H9 (cell line): ENCODE measurements around the gene TGM5. TPM values are rescaled to one million over a fixed set of nuclear protein-coding genes. Genes with fewer than 3 reads are reported as not detected.

ENCODE experiments used
- DNase-seq: peaks from one replicate; pipeline ENCODE4 v3.0.0-alpha.2; 2017
- H2AFZ ChIP-seq: one replicate; pipeline ENCODE4 v1.6.1; 2013; ENCODE audit warnings: mild to moderate bottlenecking, low read length, control low read depth, moderate library complexity
- H2AK5ac ChIP-seq: 2 replicates; pipeline ENCODE4 v1.6.1; 2013; ENCODE audit warnings: low read length, control low read depth, mixed read lengths; ENCODE audit not compliant: insufficient read length
- H2BK120ac ChIP-seq: one replicate; pipeline ENCODE4 v1.6.1; 2013; ENCODE audit warnings: low read depth, mild to moderate bottlenecking, low read length, control low read depth, inconsistent platforms; ENCODE audit not compliant: poor library complexity, severe bottlenecking
- H2BK12ac ChIP-seq: 2 replicates; pipeline ENCODE4 v1.6.1; 2013; ENCODE audit warnings: low read length, control low read depth, mixed read lengths, low read depth; ENCODE audit not compliant: insufficient read length
- H2BK15ac ChIP-seq: 2 replicates; pipeline ENCODE4 v1.6.1; 2013; ENCODE audit warnings: low read depth, low read length, control low read depth
- H2BK20ac ChIP-seq: one replicate; pipeline ENCODE4 v1.6.1; 2013; ENCODE audit warnings: low read depth, mild to moderate bottlenecking, low read length, control low read depth, inconsistent platforms; ENCODE audit not compliant: poor library complexity, severe bottlenecking
- H2BK5ac ChIP-seq: 2 replicates; pipeline ENCODE4 v1.6.1; 2013; ENCODE audit warnings: low read length, control low read depth, mixed read lengths; ENCODE audit not compliant: insufficient read length
- H3K14ac ChIP-seq: 2 replicates; pipeline ENCODE4 v1.6.1; 2013; ENCODE audit warnings: low read length, control low read depth; ENCODE audit not compliant: insufficient read depth
- H3K18ac ChIP-seq: 2 replicates; pipeline ENCODE4 v1.6.1; 2013; ENCODE audit warnings: low read depth, mild to moderate bottlenecking, mixed read lengths, low read length, control low read depth; ENCODE audit not compliant: insufficient read length
- H3K23ac ChIP-seq: 2 replicates; pipeline ENCODE4 v1.6.1; 2013; ENCODE audit warnings: low read length, control low read depth, mixed read lengths, low read depth; ENCODE audit not compliant: insufficient read length
- H3K23me2 ChIP-seq: 2 replicates; pipeline ENCODE4 v1.6.1; 2013; ENCODE audit warnings: low read depth, mild to moderate bottlenecking, mixed read lengths, low read length, control low read depth; ENCODE audit not compliant: insufficient read length, poor library complexity, severe bottlenecking
- H3K27ac ChIP-seq: 2 replicates; pipeline ENCODE4 v1.5.1; 2013; ENCODE audit warnings: low read length, control low read depth, mixed read lengths, low read depth; ENCODE audit not compliant: insufficient read length
- H3K27me3 ChIP-seq: 2 replicates; pipeline ENCODE4 v1.6.1; 2013; ENCODE audit warnings: low read length, control low read depth, inconsistent platforms; ENCODE audit not compliant: insufficient read depth
- H3K4ac ChIP-seq: 2 replicates; pipeline ENCODE4 v1.6.1; 2013; ENCODE audit warnings: low read depth, mild to moderate bottlenecking, control low read depth, inconsistent platforms, low read length, moderate library complexity
- H3K4me1 ChIP-seq: 2 replicates; pipeline ENCODE4 v1.6.1; 2013; ENCODE audit warnings: low read length, control low read depth, inconsistent platforms; ENCODE audit not compliant: insufficient read depth
- H3K4me2 ChIP-seq: 2 replicates; pipeline ENCODE4 v1.6.1; 2013; ENCODE audit warnings: low read length, control low read depth, mixed read lengths; ENCODE audit not compliant: insufficient read length, insufficient read depth
- H3K56ac ChIP-seq: 2 replicates; pipeline ENCODE4 v1.6.1; 2013; ENCODE audit warnings: low read depth, mild to moderate bottlenecking, mixed read lengths, low read length, control low read depth; ENCODE audit not compliant: insufficient read length
- H3K79me1 ChIP-seq: 2 replicates; pipeline ENCODE4 v1.6.1; 2013; ENCODE audit warnings: low read depth, mild to moderate bottlenecking, moderate library complexity, low read length, control low read depth, inconsistent platforms; ENCODE audit not compliant: insufficient read depth, poor library complexity, severe bottlenecking
- H3K79me2 ChIP-seq: 2 replicates; pipeline ENCODE4 v1.6.1; 2013; ENCODE audit warnings: low read length, control low read depth, inconsistent platforms; ENCODE audit not compliant: insufficient read depth
- H3K9ac ChIP-seq: 2 replicates; pipeline ENCODE4 v1.6.1; 2013; ENCODE audit warnings: low read length, control low read depth, mixed read lengths; ENCODE audit not compliant: insufficient read length; ENCODE audit errors: extremely low read depth
- H3K9me3 ChIP-seq: one replicate; pipeline ENCODE4 v1.6.1; 2013; ENCODE audit warnings: low read depth, low read length, inconsistent platforms; ENCODE audit not compliant: control insufficient read depth
- H3T11ph ChIP-seq: one replicate; pipeline ENCODE4 v1.6.1; 2013; ENCODE audit warnings: mild to moderate bottlenecking, low read length, control low read depth, inconsistent platforms
- H4K20me1 ChIP-seq: one replicate; pipeline ENCODE4 v1.6.1; 2013; ENCODE audit not compliant: control insufficient read depth, insufficient read length, insufficient read depth
- H4K5ac ChIP-seq: 2 replicates; pipeline ENCODE4 v1.6.1; 2013; ENCODE audit warnings: low read depth, mild to moderate bottlenecking, mixed read lengths, low read length, control low read depth; ENCODE audit not compliant: insufficient read length
- H4K8ac ChIP-seq: replicated peaks from 2 replicates; pipeline ENCODE4 v1.6.1; 2013; ENCODE audit warnings: low read length, control low read depth, mixed read lengths, low read depth; ENCODE audit not compliant: insufficient read length
- H4K91ac ChIP-seq: 2 replicates; pipeline ENCODE4 v1.6.1; 2013; ENCODE audit warnings: low read depth, mild to moderate bottlenecking, moderate library complexity, mixed read lengths, low read length, control low read depth; ENCODE audit not compliant: insufficient read length
- H3K27ac Mint-ChIP-seq, 3 experiments: 2 replicates in 2 of 3; 3 replicates in 1 of 3; pipeline ENCODE4 v1.8.0; 2020 to 2021; ENCODE audit warnings: mixed read lengths in 3 of 3, mild to moderate bottlenecking in 1 of 3, moderate library complexity in 1 of 3
- H3K27me3 Mint-ChIP-seq: 2 replicates; pipeline ENCODE4 v1.8.0; 2021; ENCODE audit warnings: low read depth, mild to moderate bottlenecking, moderate library complexity, mixed read lengths
- H3K36me3 Mint-ChIP-seq, 3 experiments: 2 replicates in 2 of 3; 3 replicates in 1 of 3; pipeline ENCODE4 v1.8.0; 2020 to 2021; ENCODE audit warnings: low read depth in 3 of 3, mixed read lengths in 3 of 3; ENCODE audit not compliant: insufficient read depth in 1 of 3
- H3K4me1 Mint-ChIP-seq, 2 experiments: 2 replicates each; pipeline ENCODE4 v1.8.0; 2020; ENCODE audit warnings: mixed read lengths in 2 of 2
- H3K4me3 Mint-ChIP-seq, 2 experiments: 2 replicates in 1 of 2; 3 replicates in 1 of 2; pipeline ENCODE4 v1.8.0; 2020 to 2021; ENCODE audit warnings: mild to moderate bottlenecking in 2 of 2, mixed read lengths in 2 of 2, moderate library complexity in 1 of 2
- H3K9me3 Mint-ChIP-seq, 2 experiments: 2 replicates in 1 of 2; 3 replicates in 1 of 2; pipeline ENCODE4 v1.8.0; 2020; ENCODE audit warnings: mild to moderate bottlenecking in 2 of 2, mixed read lengths in 2 of 2, moderate library complexity in 1 of 2
- CTCF ChIP-seq: fragments of 200-600 bp; sonication (generic); conservative IDR thresholded peaks from 3 replicates; pipeline ENCODE4 v1.8.0; 2021; ENCODE audit warnings: antibody characterized with exemption, mild to moderate bottlenecking
- WGBS: extraction: QIAGEN DNeasy Blood & Tissue Kit; methylation state at CpG from one replicate; pipeline ENCODE4 v1.1.7; 2013; ENCODE audit warnings: missing lambda C conversion rate, low lambda C conversion rate, mixed read lengths; ENCODE audit not compliant: insufficient read length; ENCODE audit errors: extremely low coverage; 5-methylcytosine and 5-hydroxymethylcytosine counted together
- total RNA-seq: library from RNA; stranded (reverse); gene quantifications from 2 replicates; pipeline ENCODE4 v1.2.1, GENCODE V29; 2021

TGM5 gene
- total RNA-seq, 1 experiment from 2014 or later: not detected

DNA sequence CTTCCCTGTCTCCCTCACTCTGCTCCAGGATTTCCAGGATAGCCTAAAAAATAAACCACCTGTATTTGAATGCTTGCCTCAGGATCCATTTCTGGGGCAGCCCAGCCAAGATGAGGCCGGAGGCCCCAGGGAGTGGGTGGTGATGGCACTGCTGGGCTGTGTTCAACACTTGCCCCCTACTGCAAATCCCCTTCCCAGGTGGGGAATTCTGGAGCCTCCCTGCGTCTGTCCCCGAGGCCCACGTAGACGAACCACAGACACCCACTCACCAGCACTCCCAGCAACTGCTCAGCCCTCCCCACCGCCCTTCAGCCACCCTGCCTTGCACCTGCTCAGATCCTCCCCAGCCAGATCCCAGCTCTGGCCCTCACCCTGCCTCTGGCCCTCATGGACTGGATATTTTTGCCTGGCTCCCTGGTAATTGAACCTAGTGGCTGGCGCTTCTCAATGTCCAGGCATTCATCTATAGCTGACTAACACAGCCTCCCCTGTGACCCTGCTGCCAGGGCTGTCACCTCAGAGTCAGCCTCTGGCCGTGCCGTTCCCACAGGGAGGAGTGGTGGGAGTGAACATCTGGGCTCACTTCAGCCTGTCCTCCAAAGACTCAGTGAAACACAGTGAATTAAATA is 28.8 kb downstream of the TGM5 start:
- no peak for DNase-seq
- Histone ChIP-seq H3K27ac (no peak overlapping the region), H3K14ac (no peak overlapping the region; the same call in 1 of the 2 replicates), H3K23ac (no peak overlapping the region), H3T11ph (no peak overlapping the region), H4K5ac (no peak overlapping the region), H2AFZ (no peak overlapping the region), H2BK12ac (no peak overlapping the region), H3K79me1 (no peaks in the 10 kb centered on the region), H3K23me2 (no peaks in the 10 kb centered on the region), H4K20me1 (no peaks in the 10 kb centered on the region), H3K9me3 (no peaks in the 10 kb centered on the region), H3K27me3 (no peaks in the 10 kb centered on the region), H2AK5ac (no peak overlapping the region), H3K79me2 (no peaks in the 10 kb centered on the region), H3K56ac (no peak overlapping the region), H4K8ac (no peak overlapping the region), H2BK120ac (no peak overlapping the region), H3K18ac (no peak overlapping the region), H3K4me2 (no peak overlapping the region), H2BK15ac (no peak overlapping the region), H2BK20ac (no peak overlapping the region), H3K4ac (no peak overlapping the region), H3K4me1 (no peaks in the 10 kb centered on the region), H4K91ac (no peak overlapping the region), H2BK5ac (no peak overlapping the region), H3K9ac (no peak overlapping the region)
- WGBS: no CpG with 5 or more reads among the region's 9 CpGs
- H3K27ac Mint-ChIP-seq: peak overlapping the region in 1 of 3 experiments; percentile 70; a peak in 2 of 7 replicates
- no peaks in the 10 kb centered on the region; a peak in 1 of 5 replicates for H3K9me3 Mint-ChIP-seq
- H3K4me3 Mint-ChIP-seq: no peak overlapping the region
- 0 out of 4 replicates have a peak, but pooled peaks cover 0 to 2% of the 10 kb centered on the region in 2 experiments for H3K4me1 Mint-ChIP-seq
- TF ChIP-seq CTCF: no peak
- H3K36me3 Mint-ChIP-seq: no peaks in the 10 kb centered on the region
- H3K27me3 Mint-ChIP-seq: peaks cover 13% of the 10 kb centered on the region
